Peyer's patch (tissue), 4 donors: ENCODE data around the gene CCDC186.

Experiments used
- CTCF ChIP-seq, 6 experiments: fragments of 450-650 bp in 4 of 6; fragments of 200-600 bp in 2 of 6; sonication (generic) in 1 of 6; IDR thresholded peaks; one replicate each; pipeline ENCODE4 v1.5.1; 2017 to 2019; ENCODE audit warnings: antibody characterized with exemption in 6 of 6, mild to moderate bottlenecking in 3 of 6, moderate library complexity in 1 of 6
- POLR2A ChIP-seq, 2 donors: fragments of 450-650 bp; IDR thresholded peaks; one replicate each; pipeline ENCODE4 v1.5.1; 2017; ENCODE audit warnings: antibody characterized with exemption in 2 of 2, mild to moderate bottlenecking in 2 of 2, moderate library complexity in 2 of 2

GRCh38 chr10:114207349-114207748, 33.3 kb upstream of the CCDC186 start:
- TF ChIP-seq POLR2A (IDR thresholded peaks at IDR 0.05) (no peak), CTCF (IDR thresholded peaks at IDR 0.05) (no peak)
